ENCODE data around the gene SH3D21.

The SH3D21 gene

DNA sequence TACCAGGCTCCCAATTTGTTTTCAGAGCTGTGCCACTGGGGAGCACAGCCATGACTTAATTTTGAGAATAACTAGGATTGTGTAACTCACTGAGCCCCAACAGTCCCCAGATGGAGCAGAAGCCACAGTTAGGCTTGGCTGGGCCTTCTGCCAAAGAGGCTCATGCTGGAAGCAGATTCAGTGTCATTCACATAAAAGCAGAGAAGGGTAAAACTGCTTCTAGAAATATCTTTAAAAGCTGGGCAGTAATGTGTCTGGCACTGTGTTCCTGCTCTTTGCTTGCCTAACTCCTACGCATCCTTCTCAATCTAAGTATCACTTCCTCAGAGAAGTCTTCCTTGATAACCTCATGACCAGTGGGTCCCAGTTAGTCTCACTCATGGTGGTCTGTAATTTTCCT, 59.2 kb downstream of the SH3D21 start:
- DNase-seq, result no peak

DNA sequence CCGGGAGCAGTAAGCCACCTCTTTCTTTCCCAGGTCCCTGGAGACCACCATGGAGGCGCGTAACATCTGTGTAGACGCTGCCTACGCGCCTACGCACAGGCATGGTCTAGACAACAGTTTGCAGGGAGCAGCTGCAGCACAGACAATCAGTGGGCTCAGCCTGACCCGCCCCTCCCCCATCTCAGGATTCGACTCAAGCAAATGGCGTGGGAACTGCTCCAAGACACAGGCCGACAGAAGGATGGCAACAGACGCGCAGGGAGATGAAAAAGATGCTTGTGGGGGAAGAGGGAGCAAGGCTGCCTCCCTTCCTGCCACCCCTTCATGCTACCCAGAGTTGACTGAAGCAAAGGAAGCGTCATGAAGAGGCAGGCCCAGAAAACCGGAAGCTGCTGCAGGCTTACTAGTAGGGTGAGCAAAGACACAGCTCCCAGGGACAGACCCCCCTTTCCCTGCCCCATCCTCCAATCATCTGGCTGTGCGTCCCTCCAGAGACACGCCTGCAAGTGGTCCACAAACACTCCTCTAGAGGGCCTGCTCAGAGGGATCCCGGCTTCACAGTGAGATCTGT, 60.0 kb downstream of the SH3D21 start:
- DNase-seq, result no peak

DNA sequence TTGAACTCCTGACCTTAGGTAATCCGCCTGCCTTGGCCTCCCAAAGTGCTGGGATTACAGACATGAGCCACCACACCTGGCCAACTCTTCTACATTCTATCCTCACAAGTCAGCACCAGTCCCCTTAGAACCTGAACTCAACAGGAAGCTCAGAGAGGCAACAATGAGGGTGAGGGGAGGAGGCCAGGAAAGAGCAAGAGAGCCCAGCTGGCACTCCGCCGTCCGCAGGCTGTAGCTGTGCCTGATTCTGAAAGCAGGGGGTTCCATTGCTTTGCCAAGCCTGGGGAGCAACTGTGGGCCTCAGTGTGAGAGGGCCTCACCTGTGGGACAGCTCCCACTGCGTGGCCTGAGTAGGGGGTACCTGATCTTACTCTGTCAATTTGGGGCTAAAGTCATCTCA, 60.9 kb downstream of the SH3D21 start:
- no peak for DNase-seq

DNA sequence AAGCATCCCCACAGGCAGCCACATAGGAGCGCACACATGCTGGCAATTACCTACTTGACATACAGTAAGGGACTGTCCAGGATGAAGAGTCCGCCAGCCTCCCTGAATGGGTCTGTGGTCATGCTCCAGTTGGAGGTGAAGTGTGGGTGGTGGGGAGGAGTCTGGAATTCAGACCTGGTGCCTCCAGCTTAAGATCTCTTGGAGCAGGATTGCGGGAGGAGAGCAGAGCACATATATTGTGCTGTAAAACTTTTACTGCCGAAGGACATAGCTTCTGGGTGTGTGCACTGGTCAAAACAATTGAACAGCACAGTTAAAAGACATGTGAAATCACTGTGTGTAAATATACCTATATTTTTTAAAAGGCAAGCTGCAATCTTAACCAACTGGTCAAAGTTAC, 61.6 kb downstream of the SH3D21 start:
- DNase-seq, result peak; percentile 90

DNA sequence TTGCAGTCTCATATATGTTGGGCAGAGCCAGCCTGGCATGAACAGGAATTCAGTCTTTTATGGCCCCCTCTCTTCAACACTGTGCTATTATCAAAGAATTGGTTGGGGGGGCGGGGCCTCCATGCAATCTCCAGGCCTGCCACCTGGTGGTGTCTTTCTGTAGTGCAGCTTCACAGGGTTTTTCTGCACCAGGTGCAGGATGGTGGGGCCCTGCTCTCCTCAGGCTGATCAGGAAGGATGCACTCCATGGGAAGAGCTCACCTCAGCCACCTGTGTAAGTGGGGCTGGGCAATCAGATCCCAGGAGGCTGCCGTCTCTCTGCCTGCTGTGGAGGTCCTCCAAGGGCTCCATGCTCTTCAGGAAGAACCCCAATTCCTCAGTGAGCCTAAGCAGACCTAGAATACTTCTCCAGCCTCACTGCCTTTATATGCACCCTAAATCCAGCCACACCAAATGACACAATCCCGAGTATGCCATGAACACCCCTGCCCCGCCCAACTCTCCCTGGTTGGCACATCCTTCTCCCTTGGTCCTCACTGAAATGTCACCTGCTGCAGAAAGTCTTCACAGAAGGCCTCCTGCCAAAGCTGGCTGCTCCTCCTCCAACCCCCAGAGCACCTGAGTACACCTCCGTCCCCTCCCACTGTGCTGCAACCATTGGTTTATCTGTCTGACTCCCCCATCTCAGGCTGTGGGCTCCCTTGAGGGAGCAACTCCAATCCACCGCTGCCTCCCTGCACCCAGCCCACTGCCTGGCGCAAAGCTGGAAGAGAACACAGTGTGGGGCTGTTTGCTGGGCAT, 63.1 kb downstream of the SH3D21 start:
- DNase-seq, result peak; percentile 56
